ENCODE measurements around the gene C2orf81.

The C2orf81 gene

DNA sequence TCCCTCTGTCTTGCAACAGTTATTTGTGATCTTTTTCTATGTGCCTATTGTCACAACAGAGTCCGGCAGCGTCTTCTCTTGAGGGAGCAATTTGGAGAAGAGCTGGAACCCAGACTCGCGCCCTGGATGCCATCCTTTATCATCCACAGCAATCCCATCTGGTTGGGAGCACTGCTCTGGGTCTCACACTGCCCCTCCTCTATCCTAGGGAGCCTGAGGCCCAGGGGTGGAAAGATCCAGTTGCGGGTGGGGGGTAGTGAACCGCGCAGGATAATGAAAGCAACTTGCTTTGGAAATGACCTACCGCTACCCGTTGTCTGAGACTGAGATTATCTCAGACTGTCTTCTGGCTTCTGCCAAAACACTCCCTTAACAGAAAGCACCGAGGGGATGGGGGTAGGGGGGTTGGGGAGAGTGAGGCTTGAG lies 37.5 kb upstream of the C2orf81 start:
- Mint-ChIP-seq H3K4me3 (peak overlapping the region; percentile 94 to 97 (median 96)), H3K9me3 (no peaks in the 10 kb centered on the region), H3K4me1 (peaks cover 49% of the 10 kb centered on the region), H3K27me3 (ENCODE audit: low read depth) (no peaks in the 10 kb centered on the region), H3K27ac (peak overlapping the region; percentile 83 to 99 (median 96)), H3K36me3 (ENCODE audit: low read depth) (peaks cover 11% of the 10 kb centered on the region)
- no peak for TF ChIP-seq CTCF (IDR thresholded peaks at IDR 0.05; ENCODE audit: unreplicated experiment in 3 of 3)

DNA sequence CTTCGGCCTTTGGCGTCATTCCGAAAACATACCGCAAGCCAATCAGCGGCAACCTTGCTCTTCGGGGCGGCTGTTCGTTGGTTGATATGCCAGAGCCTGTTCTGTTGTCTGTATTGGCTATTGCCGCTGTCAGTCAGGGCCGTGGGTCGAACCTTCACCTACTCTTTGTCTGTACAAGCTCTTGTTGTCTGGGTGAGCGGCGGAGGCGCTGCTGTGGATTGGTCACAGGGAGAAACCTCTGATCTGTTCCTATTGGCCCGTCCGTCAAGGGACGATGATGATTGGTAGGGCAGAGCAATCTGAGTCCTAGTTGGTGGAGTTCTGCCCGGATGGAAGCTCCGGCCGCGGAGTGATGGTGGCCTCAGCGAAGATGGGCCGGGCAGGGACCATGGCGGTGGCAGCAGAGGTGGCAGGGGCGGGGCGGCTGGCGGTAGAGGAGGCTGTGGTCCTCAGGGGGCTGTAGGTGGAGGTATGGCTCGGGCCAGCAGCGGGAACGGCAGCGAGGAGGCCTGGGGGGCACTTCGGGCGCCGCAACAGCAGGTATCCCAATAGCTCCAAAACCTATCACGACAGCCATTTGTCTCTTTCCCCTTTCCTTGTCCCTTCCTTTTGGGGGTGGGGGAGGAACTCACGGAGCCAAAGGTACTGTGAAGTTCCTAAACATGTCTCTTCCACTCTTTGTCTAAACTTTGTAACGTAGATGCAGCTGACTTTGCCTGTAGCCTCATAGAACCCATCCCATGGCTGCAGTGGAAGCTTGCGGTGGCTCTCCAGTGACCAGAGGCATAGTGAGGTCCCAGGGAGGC lies 36.9 kb upstream of the C2orf81 start, which contains the start of gene WBP1:
WBP1 (plus strand) TSS at position 307 of the 806 bp plus-strand sequence; CDS start at position 472, 165 bp downstream.
- peaks cover 48% of the 10 kb centered on the region for H3K4me1 Mint-ChIP-seq
- H3K36me3 Mint-ChIP-seq (ENCODE audit: low read depth): peaks cover 11% of the 10 kb centered on the region
- H3K27me3 Mint-ChIP-seq (ENCODE audit: low read depth): no peaks in the 10 kb centered on the region
- peak within 1 kb of the TSS; percentile 83 to 99 (median 96) for H3K27ac Mint-ChIP-seq
- H3K4me3 Mint-ChIP-seq: peak within 1 kb of the TSS; percentile 94 to 97 (median 96)
- H3K9me3 Mint-ChIP-seq: no peaks in the 10 kb centered on the region
- TF ChIP-seq CTCF (IDR thresholded peaks at IDR 0.05; ENCODE audit: unreplicated experiment in 3 of 3): no peak

- Mint-ChIP-seq H3K27ac (peak overlapping the region; percentile 83 to 99 (median 96)), H3K27me3 (ENCODE audit: low read depth) (no peaks in the 10 kb centered on the region), H3K9me3 (no peaks in the 10 kb centered on the region), H3K36me3 (ENCODE audit: low read depth) (peaks cover 5% of the 10 kb centered on the region), H3K4me1 (peaks cover 42% of the 10 kb centered on the region), H3K4me3 (peak overlapping the region; percentile 94 to 97 (median 96))
- TF ChIP-seq CTCF (IDR thresholded peaks at IDR 0.05; ENCODE audit: unreplicated experiment in 3 of 3): no peak
These were observed 36.2 kb upstream of the C2orf81 start for GRCh38 chr2:74457549-74458131.

- H3K36me3 Mint-ChIP-seq (ENCODE audit: low read depth): peaks cover 3% of the 10 kb centered on the region
- H3K4me1 Mint-ChIP-seq: peaks cover 42% of the 10 kb centered on the region
- H3K27ac Mint-ChIP-seq: peak overlapping the region; percentile 83 to 99 (median 96)
- H3K4me3 Mint-ChIP-seq: peak overlapping the region; percentile 94 to 97 (median 96)
- no peaks in the 10 kb centered on the region for H3K27me3 Mint-ChIP-seq (ENCODE audit: low read depth)
- no peak for TF ChIP-seq CTCF (IDR thresholded peaks at IDR 0.05; ENCODE audit: unreplicated experiment in 3 of 3)
- no peaks in the 10 kb centered on the region for H3K9me3 Mint-ChIP-seq
These were observed 35.7 kb upstream of the C2orf81 start for GRCh38 chr2:74457129-74457548.

GRCh38 chr2:74454654-74455511 lies 33.5 kb upstream of the C2orf81 start, which contains the start of gene INO80B:
Gene INO80B (plus strand): TSS chr2:74455087. CDS start chr2:74455117, 30 bp downstream.
- no peaks in the 10 kb centered on the region for H3K36me3 Mint-ChIP-seq (ENCODE audit: low read depth)

More at GRCh38 chr2:74454654-74455511, 33.5 kb upstream of the C2orf81 start, which contains the start of gene INO80B:
- Mint-ChIP-seq H3K9me3 (no peaks in the 10 kb centered on the region), H3K27me3 (ENCODE audit: low read depth) (no peaks in the 10 kb centered on the region), H3K4me1 (peaks cover 42% of the 10 kb centered on the region), H3K4me3 (peak within 1 kb of the TSS; percentile 94 to 97 (median 96)), H3K27ac (peak within 1 kb of the TSS; percentile 83 to 99 (median 96))
- TF ChIP-seq CTCF (IDR thresholded peaks at IDR 0.05; ENCODE audit: unreplicated experiment in 3 of 3): no peak

All from nephron (organoid).